ENCODE measurements around the gene CTTNBP2NL.

GRCh38 chr1:112446411-112446810, 50.4 kb downstream of the CTTNBP2NL start:
- TF ChIP-seq RAD21 (conservative IDR thresholded peaks at IDR 0.05 in 1 of 2, IDR thresholded peaks at IDR 0.05 in 1 of 2) (no peak), CTCF (IDR thresholded peaks at IDR 0.05) (no peak)
